Fibroblast of gingiva (primary cell): ENCODE results near the gene SORBS2.
"Not testable (repeated sequence)": the region's sequence is repeated elsewhere in the genome, so short reads cannot be mapped to it uniquely, and the experiment has no call there.

Experiments
- DNase-seq: peaks from one replicate; pipeline ENCODE4 v3.0.0-alpha.2; 2011; ENCODE audit warnings: low read depth

Gene SORBS2

DNA sequence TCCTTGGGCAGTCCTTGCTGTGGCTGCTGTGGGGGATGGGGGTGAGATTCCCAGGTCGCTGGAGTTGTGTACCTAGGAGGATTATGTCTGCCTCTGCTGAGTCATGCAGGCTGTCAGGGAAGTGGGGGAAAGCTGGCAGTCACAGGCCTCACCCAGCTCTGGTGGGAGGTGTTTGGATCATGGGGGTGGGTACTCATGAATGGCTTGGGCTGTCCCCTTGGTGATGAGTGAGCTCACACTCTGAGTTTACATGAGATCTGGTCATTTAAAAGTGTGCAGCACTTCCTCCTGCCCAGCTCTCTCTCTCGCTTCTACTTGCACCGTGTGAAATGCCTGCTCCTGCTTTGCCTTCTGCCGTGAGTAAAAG, 252.1 kb downstream of the SORBS2 start:
- no peak for DNase-seq

DNA sequence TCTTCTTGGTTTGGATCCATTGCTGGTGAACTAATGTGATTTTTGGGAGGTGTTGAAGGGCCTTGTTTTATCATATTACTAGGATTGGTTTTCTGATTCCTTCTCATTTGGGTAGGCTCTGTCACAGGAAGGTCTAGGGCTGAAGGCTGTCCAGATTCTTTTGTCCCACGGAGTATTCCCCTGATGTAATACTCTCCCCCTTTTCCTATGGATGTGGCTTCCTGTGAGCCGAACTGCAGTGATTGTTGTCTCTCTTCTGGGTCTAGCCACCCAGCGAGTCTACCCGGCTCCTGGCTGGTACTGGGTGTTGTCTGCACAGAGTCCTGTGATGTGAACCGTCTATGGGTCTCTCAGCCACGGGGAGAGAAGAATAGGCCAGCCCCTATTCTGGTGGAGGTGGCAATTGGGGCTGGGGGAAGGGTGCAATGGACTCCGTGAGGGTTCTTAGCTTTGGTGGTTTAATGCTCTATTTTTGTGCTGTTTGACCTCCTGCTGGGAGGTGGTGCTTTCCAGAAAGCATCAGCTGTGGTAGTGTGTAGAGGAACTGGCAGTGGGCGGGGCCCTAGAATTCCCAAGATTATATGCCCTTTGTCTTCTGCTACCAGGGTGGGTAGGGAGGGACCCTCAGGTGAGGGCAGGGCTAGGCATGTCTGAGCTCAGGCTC, 252.6 kb downstream of the SORBS2 start:
- not testable (repeated sequence) for DNase-seq

DNA sequence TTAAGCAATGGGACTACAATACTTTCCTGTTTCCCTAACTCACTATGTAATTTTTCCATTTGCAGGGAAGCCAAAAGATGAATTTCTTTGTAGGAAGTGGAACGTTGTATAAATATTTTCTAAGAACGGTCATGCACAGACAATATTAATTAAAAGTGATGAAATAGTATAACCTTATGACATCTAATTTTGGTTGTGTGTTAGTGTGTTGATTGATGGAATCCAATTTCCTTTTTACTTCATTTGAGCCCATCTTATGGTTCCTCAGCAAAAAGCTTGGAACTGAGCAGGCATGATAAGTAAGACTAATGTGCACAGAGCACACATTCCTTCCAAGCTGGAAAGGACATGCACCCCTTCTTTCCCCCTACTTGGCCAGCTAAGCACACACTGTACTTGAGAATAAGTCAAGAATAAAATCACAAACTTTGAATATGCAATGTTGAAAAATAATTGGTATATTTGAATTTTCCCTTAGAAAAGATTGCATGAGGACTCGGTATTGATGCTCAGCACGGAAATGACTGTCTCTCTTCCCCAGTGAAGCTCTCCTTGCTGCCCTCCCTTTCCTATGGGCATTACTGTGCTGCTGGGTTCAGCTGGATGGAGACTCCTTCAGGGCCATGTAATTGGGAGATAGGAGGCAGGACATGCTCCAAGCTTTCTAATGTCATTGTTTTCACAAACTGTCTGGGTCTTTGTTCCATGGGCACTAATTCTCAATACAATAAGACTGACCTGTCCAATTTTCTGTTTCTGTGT, 257.4 kb downstream of the SORBS2 start:
- DNase-seq, result no peak

DNA sequence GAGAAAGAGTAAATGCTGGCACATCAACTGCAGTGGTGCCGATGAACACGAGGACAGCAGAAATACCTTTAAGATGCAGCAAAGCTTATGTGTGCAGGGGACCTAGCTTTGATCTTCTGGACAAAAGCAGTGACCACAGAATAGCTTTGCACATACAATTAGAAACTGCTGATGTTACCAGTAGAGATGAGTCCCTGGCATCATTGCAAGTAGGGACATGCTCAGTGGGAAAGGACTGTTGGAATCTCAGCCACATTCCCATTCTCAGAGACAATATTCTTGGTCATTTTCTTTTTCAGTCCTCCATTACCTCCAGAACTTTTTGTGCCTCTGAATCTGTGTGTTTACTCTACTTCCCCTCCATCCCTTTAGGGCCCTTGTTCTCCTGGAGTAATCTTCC, 259.7 kb downstream of the SORBS2 start:
- no peak for DNase-seq

DNA sequence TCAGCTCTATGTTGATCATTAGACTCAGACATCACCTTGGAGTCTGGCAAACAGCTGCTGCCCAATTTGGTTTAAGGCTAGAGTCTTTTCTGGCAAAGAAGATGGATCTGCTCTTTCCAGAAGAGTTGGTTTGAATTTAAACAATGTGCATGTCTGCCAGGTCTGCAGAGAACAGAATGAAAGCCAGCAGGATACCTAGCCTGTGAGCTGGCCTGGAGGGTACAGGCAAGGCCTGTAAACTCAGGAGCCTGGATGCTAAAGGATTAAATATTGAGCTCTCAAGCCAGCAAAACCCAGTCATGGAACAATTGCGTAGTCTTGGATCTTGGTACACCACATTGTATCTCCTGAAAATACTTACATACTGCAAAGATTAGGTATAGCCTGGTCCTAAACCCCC, 261.1 kb downstream of the SORBS2 start:
- DNase-seq, result no peak

DNA sequence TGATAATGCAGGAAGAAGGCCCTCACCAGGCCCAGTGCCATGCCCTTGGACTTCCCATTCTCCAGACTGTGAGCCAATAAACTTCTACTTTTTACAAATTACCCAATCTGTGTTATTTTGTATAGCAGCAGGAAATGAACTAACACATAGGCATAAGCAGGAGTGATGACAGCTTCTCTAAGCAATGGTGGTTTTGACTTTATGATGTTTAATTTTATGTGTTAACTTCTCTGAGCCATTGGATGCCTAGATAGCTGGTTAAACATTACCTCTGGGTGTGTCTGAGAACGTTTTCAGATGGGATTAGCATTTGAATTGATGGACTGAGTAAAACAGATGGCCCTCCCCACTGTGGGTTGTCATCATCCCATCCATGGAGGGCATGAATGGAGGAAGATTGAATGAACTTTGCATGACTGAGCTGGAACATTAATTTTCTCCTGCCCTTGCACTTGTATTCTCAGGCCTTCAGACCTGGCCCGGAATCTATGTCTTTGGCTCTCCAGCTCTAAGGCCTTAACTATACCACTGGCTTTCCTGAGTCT, 262.8 kb downstream of the SORBS2 start:
- no peak for DNase-seq

DNA sequence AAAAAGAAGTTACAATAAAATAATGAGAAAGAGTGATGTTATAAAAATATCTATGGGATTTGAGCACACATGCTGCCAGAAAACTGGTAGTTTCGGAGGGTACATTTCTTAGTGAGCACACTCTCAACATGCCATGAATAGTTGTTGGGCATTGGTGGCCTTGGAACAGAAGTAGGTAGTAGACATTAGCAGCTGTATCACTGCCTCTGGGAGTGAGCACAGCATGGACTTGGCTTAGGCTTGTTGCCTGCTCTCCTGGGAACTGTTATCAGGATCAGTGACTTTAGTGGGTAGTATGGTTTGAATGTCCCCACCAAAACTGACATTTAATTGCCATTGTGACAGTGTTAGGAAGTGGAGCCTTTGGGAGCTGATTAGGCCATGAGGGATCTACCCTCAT, 263.4 kb downstream of the SORBS2 start:
- DNase-seq, result no peak

DNA sequence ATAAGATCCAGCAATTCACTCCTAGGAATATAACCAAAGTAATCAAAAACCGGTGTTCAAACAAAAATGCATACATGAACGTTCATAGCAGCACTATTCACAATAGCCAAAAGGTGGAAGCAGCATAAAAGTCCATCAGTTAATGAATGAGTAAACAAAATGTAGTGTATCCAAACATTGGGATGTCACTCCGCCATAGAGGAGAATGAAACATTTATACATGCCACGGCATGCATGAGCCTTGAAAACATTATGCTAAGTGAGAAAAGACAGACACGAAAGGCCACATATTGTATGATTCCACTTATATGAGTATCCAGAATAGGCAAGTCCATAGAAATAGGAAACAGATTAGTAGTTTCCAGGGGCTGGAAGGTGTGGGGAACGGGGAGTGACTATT, 265.7 kb downstream of the SORBS2 start:
- DNase-seq, result no peak

DNA sequence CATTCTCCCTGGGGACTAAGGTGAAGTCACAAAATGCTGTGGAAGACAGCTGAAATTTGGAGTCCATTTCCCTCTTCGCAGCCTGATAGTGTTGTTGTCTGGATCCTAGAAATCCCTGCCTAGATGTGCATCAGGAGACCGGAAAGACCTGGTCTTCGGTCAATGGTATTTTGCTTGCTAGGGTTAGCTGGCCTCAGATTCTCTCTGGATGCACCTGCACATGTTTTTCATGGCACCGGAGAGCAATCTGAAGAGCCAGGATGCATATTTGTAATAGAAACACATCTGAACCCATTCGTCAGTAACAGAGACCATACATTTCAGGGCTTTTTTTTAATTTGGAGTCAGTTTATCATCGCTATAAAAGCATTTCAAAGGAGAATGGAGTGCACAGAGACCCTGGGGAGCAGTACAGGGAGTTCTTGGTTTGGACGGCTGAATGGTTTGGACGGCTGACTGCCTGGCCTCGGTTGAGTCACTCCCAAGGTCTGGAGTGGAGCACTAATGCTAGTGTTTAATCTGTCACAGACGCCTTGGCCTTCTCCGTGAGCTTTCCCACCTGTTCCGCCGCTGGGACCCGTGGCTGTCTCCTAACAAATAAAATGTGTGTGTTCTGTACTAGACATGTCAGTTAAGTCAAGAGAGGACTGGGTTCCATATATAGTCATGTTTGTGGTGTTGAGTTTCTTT, 269.2 kb downstream of the SORBS2 start:
- DNase-seq, result no peak

DNA sequence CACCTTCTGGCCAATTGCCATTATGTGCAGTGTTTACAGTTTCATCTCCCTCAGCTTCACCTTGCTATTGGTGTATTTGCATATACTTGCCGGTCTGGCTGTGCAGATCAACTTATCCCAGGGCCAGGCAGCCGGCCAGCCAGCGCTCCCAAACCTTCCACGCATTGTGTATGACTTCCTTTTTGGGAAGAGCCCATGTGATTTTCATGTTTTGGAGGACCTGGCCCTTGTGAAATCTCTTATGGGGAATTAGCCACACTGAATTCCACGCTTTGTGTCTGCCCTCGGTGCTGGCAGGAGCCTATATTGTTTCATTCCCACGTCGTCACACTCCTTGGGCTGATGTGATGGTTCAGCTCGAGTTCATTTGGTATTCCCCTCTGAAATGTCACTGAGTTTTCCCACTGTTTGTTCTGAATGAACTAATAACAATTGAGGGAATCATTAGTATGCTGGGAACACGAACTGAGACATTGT, 270.7 kb downstream of the SORBS2 start:
- DNase-seq, result no peak

DNA sequence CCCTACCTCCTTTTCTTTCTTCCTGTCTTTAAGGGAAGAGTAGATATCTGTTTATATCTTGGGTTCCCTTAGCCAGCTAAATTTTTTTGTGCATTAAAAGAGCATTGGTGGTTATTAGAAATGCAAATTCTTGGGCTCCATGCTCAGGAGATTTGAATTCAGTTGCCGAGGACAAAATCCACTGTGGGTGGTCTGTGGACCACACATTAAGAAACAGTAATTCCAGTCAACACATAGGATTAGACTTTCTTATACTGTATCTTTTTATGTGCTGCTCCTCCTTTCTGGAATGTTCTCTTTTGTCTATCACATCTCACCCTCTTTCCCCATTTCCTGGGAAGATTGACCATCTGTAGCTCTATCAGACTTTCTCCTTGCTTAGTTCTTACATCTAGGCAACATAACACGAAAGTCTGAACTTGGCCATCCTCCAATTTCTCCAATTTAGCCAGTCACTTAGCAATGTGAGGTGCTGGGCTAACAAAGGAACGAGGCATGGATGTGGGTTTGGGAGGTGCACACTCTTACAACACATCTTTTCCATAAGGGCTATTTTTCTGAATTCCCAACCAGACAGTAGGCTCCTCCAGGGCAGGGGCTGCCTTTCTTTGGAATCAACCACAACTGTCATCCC, 271.4 kb downstream of the SORBS2 start:
- no peak for DNase-seq

DNA sequence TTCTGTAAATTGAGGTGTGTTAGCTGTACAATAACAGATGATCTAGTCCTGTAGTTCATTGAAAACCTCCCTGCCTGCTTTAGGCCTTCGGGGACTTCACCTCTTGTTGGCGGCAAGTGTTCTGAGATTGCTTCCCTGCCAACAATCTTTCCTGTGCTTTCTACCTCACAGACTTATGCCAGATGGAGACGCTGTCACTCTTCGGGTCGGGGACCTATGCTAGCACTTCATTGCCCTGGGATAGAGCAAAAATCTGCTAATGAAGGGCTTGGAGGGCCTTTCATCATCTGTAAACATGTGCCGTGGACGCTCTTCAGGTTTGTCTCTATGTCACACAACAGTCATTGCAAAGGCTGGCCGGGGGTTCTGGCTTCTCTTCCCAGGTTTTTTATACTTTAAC, 272.0 kb downstream of the SORBS2 start:
- no peak for DNase-seq

DNA sequence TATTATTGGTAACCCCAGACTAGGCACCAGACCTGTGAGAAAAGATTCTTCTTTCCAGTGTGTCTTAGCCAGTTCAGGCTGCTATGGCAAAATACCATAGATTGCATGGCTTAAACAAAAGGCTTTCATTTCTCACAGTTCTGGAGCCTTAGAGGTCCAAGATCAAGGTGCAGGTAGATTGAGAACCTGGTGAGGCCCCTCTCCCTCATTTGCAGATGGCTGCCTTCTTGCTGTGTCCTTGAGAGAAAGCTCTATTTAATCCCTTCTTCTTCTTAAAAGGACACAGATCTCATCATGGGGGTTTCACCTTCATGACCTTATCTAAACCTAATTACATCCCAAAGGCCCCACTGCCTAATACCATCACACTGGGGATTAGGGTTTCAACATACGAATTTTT, 273.2 kb downstream of the SORBS2 start:
- DNase-seq, result no peak

DNA sequence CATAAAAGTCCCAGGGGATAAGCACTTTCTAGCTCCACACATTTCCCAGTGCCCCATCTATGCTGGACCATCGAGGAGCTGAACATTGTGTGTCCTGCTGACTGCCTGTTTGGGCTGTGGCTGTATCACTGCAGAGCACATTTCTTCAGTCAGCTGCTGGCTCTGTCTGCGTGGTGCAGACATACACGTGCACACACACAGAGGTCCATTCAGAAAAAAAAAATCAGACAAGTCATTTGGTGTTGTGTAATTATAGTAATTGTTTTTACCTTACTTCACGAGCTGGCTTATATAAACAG, 275.6 kb downstream of the SORBS2 start:
- no peak for DNase-seq

DNA sequence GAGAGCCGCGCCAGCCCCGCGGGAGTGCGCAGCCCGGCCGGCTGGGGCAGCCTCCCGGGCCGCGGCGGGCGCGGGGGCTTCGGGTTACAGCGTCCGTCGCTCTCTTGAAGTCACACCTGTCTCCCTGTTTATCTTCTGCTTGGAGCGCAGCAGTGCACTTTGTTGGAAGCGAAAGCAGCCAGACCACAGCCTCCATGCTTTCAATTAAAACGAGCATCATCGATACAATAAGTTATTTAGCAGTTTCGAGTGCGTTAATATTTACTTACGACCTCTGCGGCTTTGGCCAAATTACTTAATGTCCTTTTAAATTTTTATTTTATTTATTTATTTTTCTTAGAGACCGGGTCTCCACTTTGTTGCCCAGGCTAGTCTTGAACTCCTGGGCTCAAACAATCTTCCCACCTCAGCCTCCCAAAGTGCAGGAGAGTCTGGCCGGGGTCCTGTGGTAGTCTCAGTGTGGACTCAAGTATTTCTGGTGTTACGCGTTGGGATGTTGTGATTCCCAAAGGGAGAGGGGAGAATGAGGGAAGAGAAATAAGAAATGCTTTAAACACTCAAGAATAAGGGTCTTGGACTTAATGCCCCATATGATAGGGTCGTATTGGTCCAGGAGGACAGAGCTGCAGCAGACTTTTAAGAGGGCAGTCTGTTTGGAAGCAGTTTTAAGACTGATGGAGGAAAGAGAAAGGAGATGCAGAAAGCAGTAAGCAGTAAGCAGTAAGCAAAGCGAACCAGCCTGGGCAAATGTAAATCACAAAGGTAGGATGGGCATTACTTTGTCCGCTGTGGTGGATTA, 276.2 kb downstream of the SORBS2 start:
- no peak for DNase-seq
